Measurements from ENCODE around the gene MALT1. TPM values are rescaled to one million over a fixed set of nuclear protein-coding genes. Genes with fewer than 3 reads are reported as not detected.

MALT1 gene
- total RNA-seq, 1 donor from 2014 or later, result 28.1 TPM

DNA sequence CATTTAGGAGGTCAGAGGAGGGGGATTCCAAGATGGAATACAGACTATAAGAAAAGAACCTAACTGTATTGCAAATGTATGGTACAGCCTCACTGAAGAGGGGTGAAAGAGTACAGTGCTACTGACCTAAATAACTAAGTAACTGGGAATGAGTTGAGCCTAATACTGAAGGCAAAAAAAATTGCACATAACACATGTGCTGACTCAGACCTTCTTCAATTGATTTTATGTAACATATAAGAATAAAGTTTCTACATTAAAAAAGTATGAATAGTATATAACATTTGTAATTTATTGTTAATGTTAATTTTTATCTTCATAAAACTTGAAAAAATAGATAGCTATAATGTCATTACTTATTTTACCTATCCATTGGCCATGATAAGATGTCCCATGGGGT lies 41.7 kb downstream of the MALT1 start:
- Mint-ChIP-seq H3K4me3 (ENCODE audit: unreplicated experiment) (no peak overlapping the region), H3K4me1 (ENCODE audit: unreplicated experiment) (peaks cover 3% of the 10 kb centered on the region)
- TF ChIP-seq, protein P1, sequence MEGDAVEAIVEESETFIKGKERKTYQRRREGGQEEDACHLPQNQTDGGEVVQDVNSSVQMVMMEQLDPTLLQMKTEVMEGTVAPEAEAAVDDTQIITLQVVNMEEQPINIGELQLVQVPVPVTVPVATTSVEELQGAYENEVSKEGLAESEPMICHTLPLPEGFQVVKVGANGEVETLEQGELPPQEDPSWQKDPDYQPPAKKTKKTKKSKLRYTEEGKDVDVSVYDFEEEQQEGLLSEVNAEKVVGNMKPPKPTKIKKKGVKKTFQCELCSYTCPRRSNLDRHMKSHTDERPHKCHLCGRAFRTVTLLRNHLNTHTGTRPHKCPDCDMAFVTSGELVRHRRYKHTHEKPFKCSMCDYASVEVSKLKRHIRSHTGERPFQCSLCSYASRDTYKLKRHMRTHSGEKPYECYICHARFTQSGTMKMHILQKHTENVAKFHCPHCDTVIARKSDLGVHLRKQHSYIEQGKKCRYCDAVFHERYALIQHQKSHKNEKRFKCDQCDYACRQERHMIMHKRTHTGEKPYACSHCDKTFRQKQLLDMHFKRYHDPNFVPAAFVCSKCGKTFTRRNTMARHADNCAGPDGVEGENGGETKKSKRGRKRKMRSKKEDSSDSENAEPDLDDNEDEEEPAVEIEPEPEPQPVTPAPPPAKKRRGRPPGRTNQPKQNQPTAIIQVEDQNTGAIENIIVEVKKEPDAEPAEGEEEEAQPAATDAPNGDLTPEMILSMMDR (IDR thresholded peaks at IDR 0.05), result no peak

DNA sequence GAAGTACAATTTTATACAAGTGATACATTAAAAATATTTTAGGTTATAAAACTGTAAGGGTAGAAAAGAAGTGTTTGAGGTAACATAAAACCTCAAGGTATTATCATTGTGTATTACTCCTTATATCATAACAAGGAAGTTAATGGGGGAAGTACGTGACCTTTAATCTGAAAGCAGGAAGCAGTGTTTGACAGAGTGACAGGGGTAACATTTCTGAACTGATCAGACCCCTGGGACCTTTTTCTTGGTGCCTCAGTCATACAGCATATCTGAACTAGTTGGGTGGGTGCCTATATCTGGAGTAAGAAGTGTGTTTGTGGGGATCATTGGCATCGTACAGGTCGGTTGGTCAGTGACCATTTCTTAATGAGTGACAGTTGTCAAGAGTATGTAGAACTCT lies 43.0 kb downstream of the MALT1 start:
- Mint-ChIP-seq H3K27ac (ENCODE audit: unreplicated experiment) (no peak overlapping the region), H3K27me3 (ENCODE audit: unreplicated experiment) (no peaks in the 10 kb centered on the region)
- TF ChIP-seq, protein P1 (IDR thresholded peaks at IDR 0.05), result no peak

More for the DNA sequence above, 41.7 kb downstream of the MALT1 start:
- Mint-ChIP-seq H3K36me3 (ENCODE audit: unreplicated experiment) (peaks cover 33% of the 10 kb centered on the region), H3K27ac (ENCODE audit: unreplicated experiment) (no peak overlapping the region), H3K27me3 (ENCODE audit: unreplicated experiment) (no peaks in the 10 kb centered on the region), H3K9me3 (ENCODE audit: unreplicated experiment) (no peaks in the 10 kb centered on the region)
- no peak for DNase-seq (ENCODE audit: extremely low spot score, unreplicated experiment)

DNA sequence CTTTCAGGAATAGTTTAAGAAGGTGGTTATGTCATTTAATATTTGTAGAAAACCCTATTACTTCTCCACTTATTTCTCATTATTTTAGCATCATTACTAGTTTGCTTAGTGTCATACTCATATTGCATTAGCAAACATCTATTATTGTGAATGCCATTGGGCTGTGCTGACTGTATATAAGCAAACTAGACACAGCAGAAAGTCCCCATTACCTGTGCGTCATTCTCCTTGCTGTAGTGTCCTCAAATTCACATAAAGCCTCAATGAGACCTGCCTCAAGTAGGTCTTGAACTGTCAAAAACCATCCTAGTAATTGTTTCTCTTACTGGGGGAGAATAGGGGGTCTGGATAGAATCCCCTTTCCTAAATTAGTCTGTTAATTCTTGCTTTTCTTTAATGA lies 43.6 kb downstream of the MALT1 start:
- Mint-ChIP-seq H3K9me3 (ENCODE audit: unreplicated experiment) (no peaks in the 10 kb centered on the region), H3K27ac (ENCODE audit: unreplicated experiment) (no peak overlapping the region), H3K36me3 (ENCODE audit: unreplicated experiment) (peaks cover 26% of the 10 kb centered on the region), H3K27me3 (ENCODE audit: unreplicated experiment) (no peaks in the 10 kb centered on the region), H3K4me1 (ENCODE audit: unreplicated experiment) (peaks cover 3% of the 10 kb centered on the region), H3K4me3 (ENCODE audit: unreplicated experiment) (no peak overlapping the region)
- DNase-seq (ENCODE audit: extremely low spot score, unreplicated experiment), result no peak
- TF ChIP-seq, protein P1 (IDR thresholded peaks at IDR 0.05), result no peak

More for the DNA sequence above, 43.0 kb downstream of the MALT1 start:
- H3K36me3 Mint-ChIP-seq (ENCODE audit: unreplicated experiment), result peaks cover 29% of the 10 kb centered on the region
- H3K4me1 Mint-ChIP-seq (ENCODE audit: unreplicated experiment), result peaks cover 3% of the 10 kb centered on the region
- no peak overlapping the region for H3K4me3 Mint-ChIP-seq (ENCODE audit: unreplicated experiment)
- no peak for DNase-seq (ENCODE audit: extremely low spot score, unreplicated experiment)
- H3K9me3 Mint-ChIP-seq (ENCODE audit: unreplicated experiment), result no peaks in the 10 kb centered on the region

DNA sequence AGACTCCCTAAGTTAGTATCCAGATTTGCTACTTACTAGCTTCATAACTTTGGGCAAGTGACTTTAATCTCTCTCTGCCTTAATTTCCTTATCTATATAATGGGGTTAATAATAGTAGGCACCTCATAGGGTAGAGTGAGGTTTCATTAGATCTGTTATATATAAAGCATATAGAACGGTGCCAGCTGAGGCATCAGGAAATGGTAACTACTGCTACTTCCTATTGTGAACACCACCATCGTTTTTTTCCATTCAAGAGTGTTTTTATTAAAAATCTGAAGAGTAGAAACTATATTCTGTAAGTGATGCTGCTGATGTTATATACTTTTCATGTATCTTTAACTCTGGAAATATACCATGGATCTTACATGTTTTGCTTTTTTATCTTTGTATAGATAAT lies 44.3 kb downstream of the MALT1 start:
- H3K27ac Mint-ChIP-seq (ENCODE audit: unreplicated experiment), result no peak overlapping the region
- peaks cover 3% of the 10 kb centered on the region for H3K4me1 Mint-ChIP-seq (ENCODE audit: unreplicated experiment)
- no peaks in the 10 kb centered on the region for H3K9me3 Mint-ChIP-seq (ENCODE audit: unreplicated experiment)
- TF ChIP-seq, protein P1 (IDR thresholded peaks at IDR 0.05), result no peak
- no peak for DNase-seq (ENCODE audit: extremely low spot score, unreplicated experiment)
- H3K4me3 Mint-ChIP-seq (ENCODE audit: unreplicated experiment), result no peak overlapping the region
- H3K27me3 Mint-ChIP-seq (ENCODE audit: unreplicated experiment), result no peaks in the 10 kb centered on the region
- H3K36me3 Mint-ChIP-seq (ENCODE audit: unreplicated experiment), result peaks cover 30% of the 10 kb centered on the region

DNA sequence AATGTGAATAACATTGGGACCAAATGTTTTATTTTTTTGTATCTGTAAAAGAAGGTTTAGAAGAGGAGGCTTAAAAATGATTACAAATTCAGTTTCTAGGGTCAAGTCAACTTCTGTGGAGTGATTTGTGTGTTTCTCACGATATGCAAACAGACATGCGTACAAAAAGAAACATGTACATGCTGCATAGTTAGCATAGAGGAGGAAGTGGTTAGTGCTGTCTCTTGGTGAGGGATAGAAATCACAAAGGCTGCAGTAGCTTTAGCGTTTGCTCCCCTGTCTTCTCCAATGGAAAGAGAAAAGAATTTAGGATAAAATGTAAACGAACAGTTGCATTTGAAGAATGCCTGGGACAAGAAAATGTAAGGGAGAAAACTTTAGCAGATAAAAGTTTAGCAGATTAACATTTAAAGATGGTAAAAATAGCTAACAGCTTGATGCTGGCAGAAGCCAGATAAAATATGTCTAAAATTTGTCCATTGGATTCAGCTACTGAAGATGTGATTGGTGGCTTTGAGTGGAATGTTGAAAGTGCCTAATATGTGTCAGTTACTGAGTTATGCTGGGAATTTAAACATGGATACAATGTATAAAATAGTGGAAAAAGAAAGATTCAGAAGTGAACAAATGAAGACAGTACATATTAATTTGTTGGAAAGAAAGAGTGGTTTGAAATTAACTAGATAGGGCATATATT lies 44.9 kb downstream of the MALT1 start:
- no peak for DNase-seq (ENCODE audit: extremely low spot score, unreplicated experiment)
- TF ChIP-seq, protein P1 (IDR thresholded peaks at IDR 0.05), result no peak
- no peaks in the 10 kb centered on the region for H3K9me3 Mint-ChIP-seq (ENCODE audit: unreplicated experiment)
- H3K4me3 Mint-ChIP-seq (ENCODE audit: unreplicated experiment), result no peak overlapping the region
- H3K27me3 Mint-ChIP-seq (ENCODE audit: unreplicated experiment), result no peaks in the 10 kb centered on the region
- H3K4me1 Mint-ChIP-seq (ENCODE audit: unreplicated experiment), result peaks cover 3% of the 10 kb centered on the region
- peak overlapping the region; percentile 25 for H3K27ac Mint-ChIP-seq (ENCODE audit: unreplicated experiment)
- peaks cover 27% of the 10 kb centered on the region for H3K36me3 Mint-ChIP-seq (ENCODE audit: unreplicated experiment)

Data from osteocyte (in vitro differentiated cells).